ENCODE measurements around the gene SCYGR5. TPM values are rescaled to one million over a fixed set of nuclear protein-coding genes. Genes with fewer than 3 reads are reported as not detected.

SCYGR5 gene
- not detected in 2 replicates for total RNA-seq

GRCh38 chr2:227666631-227667170 lies at the start of gene SCYGR5:
TSS of gene SCYGR5 (plus strand) at chr2:227666804. CDS start at chr2:227666804, 0 bp downstream.

GRCh38 chr2:227617316-227618230 lies 49.0 kb upstream of the SCYGR5 start, which contains the start of gene SCYGR4:
TSS of gene SCYGR4 (plus strand) at chr2:227617498. CDS start at chr2:227617498, 0 bp downstream.

Other genes with a start within 250 kb of the SCYGR5 start
- 25.1 and 94.8 TPM in 2 replicates for gene AGFG1, start 194.6 kb upstream of the SCYGR5 start, total RNA-seq
- gene SCYGR2, start 67.9 kb upstream of the SCYGR5 start, total RNA-seq, result not detected in 2 replicates
- not detected in 2 replicates for gene SCYGR3, start 52.0 kb upstream of the SCYGR5 start, total RNA-seq
- gene SCYGR4, start 49.3 kb upstream of the SCYGR5 start, total RNA-seq, result not detected in 2 replicates
- 1.2 and 2.9 TPM in 2 replicates for gene SLC19A3, start 51.2 kb downstream of the SCYGR5 start, total RNA-seq
- not detected in 2 replicates for gene SCYGR6, start 58.0 kb downstream of the SCYGR5 start, total RNA-seq
- gene SCYGR7, start 61.5 kb downstream of the SCYGR5 start, total RNA-seq, result not detected in 2 replicates
- not detected in 2 replicates for gene SCYGR8, start 79.1 kb downstream of the SCYGR5 start, total RNA-seq
- gene CCL20, start 147.0 kb downstream of the SCYGR5 start, total RNA-seq, result 2.4 and 2.9 TPM in 2 replicates
- 12.6 and 17.2 TPM in 2 replicates for gene DAW1, start 204.8 kb downstream of the SCYGR5 start, total RNA-seq

Data from placental epithelial cell (primary cell).